Measurements from ENCODE around the gene SLC6A18.

The SLC6A18 gene

DNA sequence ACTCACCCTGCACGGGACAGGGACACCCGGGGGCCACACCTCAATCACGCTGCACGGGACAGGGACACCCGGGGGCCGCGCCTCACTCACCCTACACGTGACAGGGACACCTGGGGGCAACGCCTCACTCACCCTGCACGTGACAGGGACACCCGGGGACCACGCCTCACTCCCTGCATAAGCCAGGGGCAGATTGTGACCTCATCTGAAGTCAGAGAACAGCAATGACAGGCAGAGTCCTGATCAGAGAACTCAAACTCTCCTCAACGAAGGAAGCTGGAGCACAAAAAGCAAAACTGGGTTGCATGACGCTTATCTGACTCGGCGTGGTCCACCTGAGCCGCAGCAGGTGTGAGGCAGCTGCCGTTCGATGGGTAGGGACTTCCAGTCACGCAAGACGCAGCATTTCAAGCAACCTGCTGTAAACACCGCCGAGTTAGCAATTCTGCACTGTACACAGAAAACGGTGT lies 66.5 kb downstream of the SLC6A18 start:
- Mint-ChIP-seq H3K9me3 (no peaks in the 10 kb centered on the region), H3K27me3 (peaks cover 2% of the 10 kb centered on the region), H3K4me3 (no peak overlapping the region), H3K27ac (no peak overlapping the region), H3K4me1 (ENCODE audit: low read depth) (peaks cover 16% of the 10 kb centered on the region), H3K36me3 (ENCODE audit: low read depth) (peaks cover 26% of the 10 kb centered on the region)
- peak; percentile 20 for DNase-seq

GRCh38 chr5:1292139-1292538 lies 67.0 kb downstream of the SLC6A18 start:
- Mint-ChIP-seq H3K9me3 (no peaks in the 10 kb centered on the region), H3K36me3 (ENCODE audit: low read depth) (peaks cover 23% of the 10 kb centered on the region), H3K4me3 (no peak overlapping the region), H3K27ac (no peak overlapping the region), H3K27me3 (peaks cover 2% of the 10 kb centered on the region), H3K4me1 (ENCODE audit: low read depth) (peaks cover 16% of the 10 kb centered on the region)
- DNase-seq: peak; percentile 25

DNA sequence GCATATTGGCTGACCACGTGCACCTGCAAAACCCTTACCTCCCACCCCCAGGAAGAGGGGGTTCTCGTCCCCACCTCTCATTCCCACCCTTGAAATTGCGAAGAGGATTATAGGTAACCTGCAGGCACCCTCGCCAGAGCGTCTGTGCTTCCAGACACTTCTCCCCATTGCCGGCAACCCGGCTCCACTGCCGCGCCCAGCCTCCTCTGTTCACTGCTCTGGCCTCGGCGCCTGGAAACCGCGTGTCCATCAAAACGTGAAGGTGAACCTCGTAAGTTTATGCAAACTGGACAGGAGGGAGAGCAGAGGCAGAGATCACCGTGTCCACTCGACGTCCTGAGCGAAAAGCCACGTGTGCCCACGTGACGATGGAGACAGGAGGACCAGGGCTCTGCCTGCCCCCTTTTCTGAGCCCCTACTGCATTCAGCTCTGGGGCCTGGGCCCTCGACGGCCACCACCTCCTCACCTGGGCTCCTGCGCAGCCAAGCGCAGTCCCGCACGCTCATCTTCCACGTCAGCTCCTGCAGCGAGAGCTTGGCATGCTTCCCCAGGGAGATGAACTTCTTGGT lies 67.8 kb downstream of the SLC6A18 start:
- Mint-ChIP-seq H3K4me1 (ENCODE audit: low read depth) (peaks cover 16% of the 10 kb centered on the region), H3K27me3 (peaks cover 2% of the 10 kb centered on the region), H3K4me3 (peak overlapping the region; percentile 4), H3K36me3 (ENCODE audit: low read depth) (peaks cover 22% of the 10 kb centered on the region), H3K9me3 (no peaks in the 10 kb centered on the region), H3K27ac (no peak overlapping the region)
- DNase-seq: peak; percentile 25

DNA sequence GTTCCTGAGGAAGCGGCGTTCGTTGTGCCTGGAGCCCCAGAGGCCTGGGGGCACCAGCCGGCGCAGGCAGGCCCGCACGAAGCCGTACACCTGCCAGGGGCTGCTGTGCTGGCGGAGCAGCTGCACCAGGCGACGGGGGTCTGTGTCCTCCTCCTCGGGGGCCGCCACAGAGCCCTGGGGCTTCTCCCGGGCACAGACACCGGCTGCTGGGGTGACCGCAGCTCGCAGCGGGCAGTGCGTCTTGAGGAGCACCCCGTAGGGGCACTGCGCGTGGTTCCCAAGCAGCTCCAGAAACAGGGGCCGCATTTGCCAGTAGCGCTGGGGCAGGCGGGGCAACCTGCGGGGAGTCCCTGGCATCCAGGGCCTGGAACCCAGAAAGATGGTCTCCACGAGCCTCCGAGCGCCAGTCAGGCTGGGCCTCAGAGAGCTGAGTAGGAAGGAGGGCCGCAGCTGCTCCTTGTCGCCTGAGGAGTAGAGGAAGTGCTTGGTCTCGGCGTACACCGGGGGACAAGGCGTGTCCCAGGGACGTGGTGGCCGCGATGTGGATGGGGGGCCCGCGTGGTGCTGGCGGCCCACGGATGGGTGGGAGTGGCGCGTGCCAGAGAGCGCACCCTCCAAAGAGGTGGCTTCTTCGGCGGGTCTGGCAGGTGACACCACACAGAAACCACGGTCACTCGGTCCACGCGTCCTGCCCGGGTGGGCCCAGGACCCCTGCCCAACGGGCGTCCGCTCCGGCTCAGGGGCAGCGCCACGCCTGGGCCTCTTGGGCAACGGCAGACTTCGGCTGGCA lies 68.4 kb downstream of the SLC6A18 start:
- Mint-ChIP-seq H3K36me3 (ENCODE audit: low read depth) (peaks cover 15% of the 10 kb centered on the region), H3K27ac (peak overlapping the region; percentile 37), H3K9me3 (no peaks in the 10 kb centered on the region), H3K27me3 (peaks cover 2% of the 10 kb centered on the region), H3K4me1 (ENCODE audit: low read depth) (peaks cover 16% of the 10 kb centered on the region), H3K4me3 (peak overlapping the region; percentile 56)
- DNase-seq: peak; percentile 27

DNA sequence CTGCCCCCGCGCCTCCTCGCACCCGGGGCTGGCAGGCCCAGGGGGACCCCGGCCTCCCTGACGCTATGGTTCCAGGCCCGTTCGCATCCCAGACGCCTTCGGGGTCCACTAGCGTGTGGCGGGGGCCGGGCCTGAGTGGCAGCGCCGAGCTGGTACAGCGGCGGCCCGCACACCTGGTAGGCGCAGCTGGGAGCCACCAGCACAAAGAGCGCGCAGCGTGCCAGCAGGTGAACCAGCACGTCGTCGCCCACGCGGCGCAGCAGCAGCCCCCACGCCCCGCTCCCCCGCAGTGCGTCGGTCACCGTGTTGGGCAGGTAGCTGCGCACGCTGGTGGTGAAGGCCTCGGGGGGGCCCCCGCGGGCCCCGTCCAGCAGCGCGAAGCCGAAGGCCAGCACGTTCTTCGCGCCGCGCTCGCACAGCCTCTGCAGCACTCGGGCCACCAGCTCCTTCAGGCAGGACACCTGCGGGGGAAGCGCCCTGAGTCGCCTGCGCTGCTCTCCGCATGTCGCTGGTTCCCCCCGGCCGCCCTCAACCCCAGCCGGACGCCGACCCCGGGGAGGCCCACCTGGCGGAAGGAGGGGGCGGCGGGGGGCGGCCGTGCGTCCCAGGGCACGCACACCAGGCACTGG lies 69.1 kb downstream of the SLC6A18 start:
- no peaks in the 10 kb centered on the region for H3K9me3 Mint-ChIP-seq
- no peak for DNase-seq
- H3K4me1 Mint-ChIP-seq (ENCODE audit: low read depth): peaks cover 16% of the 10 kb centered on the region
- H3K27me3 Mint-ChIP-seq: peaks cover 2% of the 10 kb centered on the region
- peaks cover 12% of the 10 kb centered on the region for H3K36me3 Mint-ChIP-seq (ENCODE audit: low read depth)
- H3K4me3 Mint-ChIP-seq: peak overlapping the region; percentile 64
- H3K27ac Mint-ChIP-seq: no peak overlapping the region

DNA sequence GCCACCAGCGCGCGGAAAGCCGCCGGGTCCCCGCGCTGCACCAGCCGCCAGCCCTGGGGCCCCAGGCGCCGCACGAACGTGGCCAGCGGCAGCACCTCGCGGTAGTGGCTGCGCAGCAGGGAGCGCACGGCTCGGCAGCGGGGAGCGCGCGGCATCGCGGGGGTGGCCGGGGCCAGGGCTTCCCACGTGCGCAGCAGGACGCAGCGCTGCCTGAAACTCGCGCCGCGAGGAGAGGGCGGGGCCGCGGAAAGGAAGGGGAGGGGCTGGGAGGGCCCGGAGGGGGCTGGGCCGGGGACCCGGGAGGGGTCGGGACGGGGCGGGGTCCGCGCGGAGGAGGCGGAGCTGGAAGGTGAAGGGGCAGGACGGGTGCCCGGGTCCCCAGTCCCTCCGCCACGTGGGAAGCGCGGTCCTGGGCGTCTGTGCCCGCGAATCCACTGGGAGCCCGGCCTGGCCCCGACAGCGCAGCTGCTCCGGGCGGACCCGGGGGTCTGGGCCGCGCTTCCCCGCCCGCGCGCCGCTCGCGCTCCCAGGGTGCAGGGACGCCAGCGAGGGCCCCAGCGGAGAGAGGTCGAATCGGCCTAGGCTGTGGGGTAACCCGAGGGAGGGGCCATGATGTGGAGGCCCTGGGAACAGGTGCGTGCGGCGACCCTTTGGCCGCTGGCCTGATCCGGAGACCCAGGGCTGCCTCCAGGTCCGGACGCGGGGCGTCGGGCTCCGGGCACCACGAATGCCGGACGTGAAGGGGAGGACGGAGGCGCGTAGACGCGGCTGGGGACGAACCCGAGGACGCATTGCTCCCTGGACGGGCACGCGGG lies 69.9 kb downstream of the SLC6A18 start, which contains the start of gene TERT:
TERT (minus strand) TSS at position 234 of the 815 bp plus-strand sequence; CDS start at position 155, 79 bp downstream.
- DNase-seq: peak; percentile 92
- peaks cover 2% of the 10 kb centered on the region for H3K27me3 Mint-ChIP-seq
- H3K4me3 Mint-ChIP-seq: peak within 1 kb of the TSS; percentile 64

DNA sequence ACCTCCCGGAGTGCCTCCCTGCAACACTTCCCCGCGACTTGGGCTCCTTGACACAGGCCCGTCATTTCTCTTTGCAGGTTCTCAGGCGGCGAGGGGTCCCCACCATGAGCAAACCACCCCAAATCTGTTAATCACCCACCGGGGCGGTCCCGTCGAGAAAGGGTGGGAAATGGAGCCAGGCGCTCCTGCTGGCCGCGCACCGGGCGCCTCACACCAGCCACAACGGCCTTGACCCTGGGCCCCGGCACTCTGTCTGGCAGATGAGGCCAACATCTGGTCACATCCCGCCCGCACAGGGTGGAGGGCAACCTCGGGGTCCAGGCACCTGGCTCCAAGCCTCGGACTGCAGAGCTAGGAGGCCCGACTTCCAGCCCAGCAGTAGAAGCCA lies 70.5 kb downstream of the SLC6A18 start:
- DNase-seq: no peak
- peak overlapping the region; percentile 64 for H3K4me3 Mint-ChIP-seq
- peak overlapping the region; percentile 44 for H3K27ac Mint-ChIP-seq
- peaks cover 12% of the 10 kb centered on the region for H3K36me3 Mint-ChIP-seq (ENCODE audit: low read depth)
- H3K4me1 Mint-ChIP-seq (ENCODE audit: low read depth): peaks cover 16% of the 10 kb centered on the region
- H3K27me3 Mint-ChIP-seq: peaks cover 2% of the 10 kb centered on the region
- no peaks in the 10 kb centered on the region for H3K9me3 Mint-ChIP-seq

More for the DNA sequence above, 69.9 kb downstream of the SLC6A18 start, which contains the start of gene TERT:
- Mint-ChIP-seq H3K27ac (peak within 1 kb of the TSS; percentile 44), H3K4me1 (ENCODE audit: low read depth) (peaks cover 16% of the 10 kb centered on the region), H3K36me3 (ENCODE audit: low read depth) (peaks cover 12% of the 10 kb centered on the region), H3K9me3 (no peaks in the 10 kb centered on the region)
